MM.1S (cell line): ENCODE measurements around the gene C1QB.

Experiments
- DNase-seq: peaks from one replicate; pipeline ENCODE4 v3.0.0-alpha.2; 2015
- H2AFZ ChIP-seq: fragments of 300-600 bp; sonication (generic); 2 replicates; pipeline ENCODE4 v1.6.0; 2016; ENCODE audit warnings: antibody characterized with exemption, low read length
- H3F3A ChIP-seq: fragments of 300-600 bp; sonication (generic); 2 replicates; pipeline ENCODE4 v1.6.1; 2016; ENCODE audit warnings: mild to moderate bottlenecking, antibody characterized with exemption, low read length, moderate library complexity, mixed read lengths; ENCODE audit not compliant: insufficient read depth
- H3K27ac ChIP-seq: fragments of 300-600 bp; sonication (generic); 2 replicates; pipeline ENCODE4 v1.5.1; 2016; ENCODE audit warnings: mild to moderate bottlenecking, low read length
- H3K27me3 ChIP-seq: fragments of 300-600 bp; sonication (generic); replicated peaks from 2 replicates; pipeline ENCODE4 v1.6.0; 2016; ENCODE audit warnings: low read length; ENCODE audit not compliant: insufficient read depth
- H3K36me3 ChIP-seq: fragments of 300-600 bp; sonication (generic); replicated peaks from 2 replicates; pipeline ENCODE4 v1.6.1; 2016; ENCODE audit warnings: mild to moderate bottlenecking, low read length, mixed read lengths; ENCODE audit not compliant: insufficient read depth
- H3K4me1 ChIP-seq: fragments of 300-600 bp; sonication (generic); 2 replicates; pipeline ENCODE4 v1.6.1; 2016; ENCODE audit warnings: low read length, mixed read lengths
- H3K4me2 ChIP-seq: fragments of 300-600 bp; sonication (generic); 2 replicates; pipeline ENCODE4 v1.6.0; 2016; ENCODE audit warnings: low read depth, low read length
- H3K4me3 ChIP-seq: fragments of 300-600 bp; sonication (generic); 2 replicates; pipeline ENCODE4 v1.5.1; 2016; ENCODE audit warnings: low read length, mixed read lengths
- H3K79me2 ChIP-seq: fragments of 300-600 bp; sonication (generic); 2 replicates; pipeline ENCODE4 v1.6.1; 2016; ENCODE audit warnings: mixed run types, low read length, mixed read lengths
- H3K9ac ChIP-seq: fragments of 300-600 bp; sonication (generic); 2 replicates; pipeline ENCODE4 v1.6.1; 2016; ENCODE audit warnings: low read length, mixed read lengths
- H3K9me2 ChIP-seq: fragments of 300-600 bp; sonication (generic); replicated peaks from 2 replicates; pipeline ENCODE4 v1.6.1; 2016; ENCODE audit warnings: mild to moderate bottlenecking, low read length, mixed read lengths; ENCODE audit not compliant: insufficient read depth
- H3K9me3 ChIP-seq: fragments of 300-600 bp; sonication (generic); replicated peaks from 2 replicates; pipeline ENCODE4 v1.6.1; 2016; ENCODE audit warnings: mild to moderate bottlenecking, low read length, mixed read lengths; ENCODE audit not compliant: insufficient read depth
- H4K20me1 ChIP-seq: fragments of 300-600 bp; sonication (generic); 2 replicates; pipeline ENCODE4 v1.6.1; 2016; ENCODE audit warnings: mild to moderate bottlenecking, low read length, moderate library complexity, mixed read lengths; ENCODE audit not compliant: insufficient read depth
- EZH2 ChIP-seq: fragments of 300-600 bp; sonication (generic); optimal IDR thresholded peaks from 2 replicates; pipeline ENCODE3; 2017; ENCODE audit warnings: low read depth, mild to moderate bottlenecking, antibody characterized with exemption, low read length, mixed read lengths
- EZH2phosphoT487 ChIP-seq: fragments of 300-600 bp; sonication (generic); IDR thresholded peaks from 2 replicates; pipeline ENCODE4 v1.6.1; 2018; ENCODE audit warnings: antibody characterized with exemption, low read length
- TF ChIP-seq, protein P1 (sequence below): fragments of 300-600 bp; sonication (generic); IDR thresholded peaks from 2 replicates; pipeline ENCODE4 v1.5.1; 2016; ENCODE audit warnings: antibody characterized with exemption, low read length, mixed read lengths

The C1QB gene

DNA sequence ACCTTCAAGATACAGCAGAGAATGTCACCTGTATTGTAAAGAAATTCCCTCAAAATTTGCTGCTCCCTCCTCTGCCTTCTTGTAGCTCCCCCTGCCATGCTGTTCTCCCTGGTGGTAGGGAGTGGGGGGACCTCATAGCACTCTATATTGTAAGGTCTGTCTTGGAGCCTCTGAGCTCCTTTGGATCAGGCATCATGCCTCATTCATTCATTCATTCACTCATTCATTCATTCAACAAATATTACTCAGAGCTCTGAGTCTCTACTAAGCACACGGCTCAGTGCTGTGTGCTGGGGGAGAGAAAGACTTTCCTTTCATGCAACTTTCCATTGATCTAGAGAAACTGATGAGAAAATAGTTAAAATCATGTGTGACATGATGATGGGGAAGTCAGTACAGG lies 30.5 kb downstream of the C1QB start:
- H3K27me3 ChIP-seq: peaks cover 92% of the 10 kb centered on the region
- no peak overlapping the region for H3K4me3 ChIP-seq
- H3K9ac ChIP-seq: no peak overlapping the region
- TF ChIP-seq, protein P1, sequence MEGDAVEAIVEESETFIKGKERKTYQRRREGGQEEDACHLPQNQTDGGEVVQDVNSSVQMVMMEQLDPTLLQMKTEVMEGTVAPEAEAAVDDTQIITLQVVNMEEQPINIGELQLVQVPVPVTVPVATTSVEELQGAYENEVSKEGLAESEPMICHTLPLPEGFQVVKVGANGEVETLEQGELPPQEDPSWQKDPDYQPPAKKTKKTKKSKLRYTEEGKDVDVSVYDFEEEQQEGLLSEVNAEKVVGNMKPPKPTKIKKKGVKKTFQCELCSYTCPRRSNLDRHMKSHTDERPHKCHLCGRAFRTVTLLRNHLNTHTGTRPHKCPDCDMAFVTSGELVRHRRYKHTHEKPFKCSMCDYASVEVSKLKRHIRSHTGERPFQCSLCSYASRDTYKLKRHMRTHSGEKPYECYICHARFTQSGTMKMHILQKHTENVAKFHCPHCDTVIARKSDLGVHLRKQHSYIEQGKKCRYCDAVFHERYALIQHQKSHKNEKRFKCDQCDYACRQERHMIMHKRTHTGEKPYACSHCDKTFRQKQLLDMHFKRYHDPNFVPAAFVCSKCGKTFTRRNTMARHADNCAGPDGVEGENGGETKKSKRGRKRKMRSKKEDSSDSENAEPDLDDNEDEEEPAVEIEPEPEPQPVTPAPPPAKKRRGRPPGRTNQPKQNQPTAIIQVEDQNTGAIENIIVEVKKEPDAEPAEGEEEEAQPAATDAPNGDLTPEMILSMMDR: no peak
- TF ChIP-seq EZH2: no peak
- no peak for TF ChIP-seq EZH2phosphoT487
- no peaks in the 10 kb centered on the region for H3K79me2 ChIP-seq
- no peak overlapping the region for H2AFZ ChIP-seq
- no peaks in the 10 kb centered on the region for H3K4me1 ChIP-seq
- no peaks in the 10 kb centered on the region for H3K9me3 ChIP-seq
- H4K20me1 ChIP-seq: no peaks in the 10 kb centered on the region
- no peak for DNase-seq
- H3F3A ChIP-seq: no peaks in the 10 kb centered on the region
- no peaks in the 10 kb centered on the region for H3K9me2 ChIP-seq
- no peaks in the 10 kb centered on the region for H3K36me3 ChIP-seq
- no peak overlapping the region for H3K27ac ChIP-seq
- H3K4me2 ChIP-seq: no peak overlapping the region

DNA sequence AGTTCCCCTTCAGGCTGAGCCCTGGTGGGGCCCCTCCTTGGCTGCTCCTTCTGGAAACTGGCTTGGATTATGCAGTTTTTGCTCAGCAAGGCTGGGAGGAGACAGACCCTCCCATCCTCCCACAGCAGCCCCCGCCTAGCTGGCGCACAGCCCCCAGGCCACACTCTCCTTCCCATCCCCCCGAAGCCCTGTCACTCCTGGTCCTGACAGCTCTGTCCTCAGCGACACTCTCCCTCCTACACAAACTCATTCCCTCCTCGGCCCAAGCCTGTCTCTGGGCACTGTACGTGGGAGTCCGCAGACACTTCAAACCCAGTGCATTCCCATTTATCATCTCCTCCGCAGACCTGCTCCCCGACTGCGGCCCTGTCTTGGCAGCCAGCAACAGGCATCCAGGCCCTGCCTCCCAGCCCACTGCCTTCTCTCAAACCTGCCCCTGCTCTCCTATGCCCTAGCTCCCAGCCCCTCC lies 32.6 kb downstream of the C1QB start:
- Histone ChIP-seq H3K4me3 (no peak overlapping the region), H2AFZ (no peak overlapping the region), H3K4me2 (no peak overlapping the region), H4K20me1 (no peaks in the 10 kb centered on the region), H3K27ac (no peak overlapping the region), H3K9me3 (no peaks in the 10 kb centered on the region), H3K27me3 (peaks cover 97% of the 10 kb centered on the region), H3K9ac (no peak overlapping the region), H3F3A (no peaks in the 10 kb centered on the region), H3K79me2 (no peaks in the 10 kb centered on the region), H3K9me2 (no peaks in the 10 kb centered on the region), H3K4me1 (no peaks in the 10 kb centered on the region), H3K36me3 (no peaks in the 10 kb centered on the region)
- no peak for DNase-seq
- TF ChIP-seq EZH2phosphoT487 (no peak), EZH2 (no peak)
- TF ChIP-seq, protein P1: no peak

DNA sequence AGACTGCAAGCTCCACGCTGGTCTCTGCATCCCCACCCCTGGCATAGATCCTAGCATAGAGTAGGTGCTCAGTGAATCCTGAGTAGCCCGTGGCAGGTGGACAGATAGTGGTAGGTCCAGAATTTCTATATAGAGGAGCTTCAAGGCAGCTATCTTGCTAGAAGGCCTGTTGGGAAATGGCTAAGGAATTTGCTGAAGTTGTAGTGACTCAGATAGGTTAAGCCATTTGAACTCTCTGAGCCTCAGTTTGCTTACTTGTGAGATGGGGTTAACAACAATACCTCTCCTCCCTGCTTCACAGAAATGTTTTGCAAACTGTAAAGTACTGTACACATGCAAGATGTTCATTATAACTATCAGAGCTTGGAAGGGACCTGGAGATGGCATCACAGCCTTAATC lies 34.2 kb downstream of the C1QB start:
- H3K79me2 ChIP-seq: no peaks in the 10 kb centered on the region
- no peak overlapping the region for H3K27ac ChIP-seq
- no peaks in the 10 kb centered on the region for H3F3A ChIP-seq
- no peaks in the 10 kb centered on the region for H3K4me1 ChIP-seq
- DNase-seq: no peak
- H3K36me3 ChIP-seq: no peaks in the 10 kb centered on the region
- no peak overlapping the region for H3K4me3 ChIP-seq
- H3K9me3 ChIP-seq: no peaks in the 10 kb centered on the region
- TF ChIP-seq EZH2phosphoT487: no peak
- no peak for TF ChIP-seq EZH2
- TF ChIP-seq, protein P1: no peak
- H3K9me2 ChIP-seq: no peaks in the 10 kb centered on the region
- no peak overlapping the region for H2AFZ ChIP-seq
- H3K9ac ChIP-seq: no peak overlapping the region
- peaks cover 96% of the 10 kb centered on the region for H3K27me3 ChIP-seq
- H3K4me2 ChIP-seq: no peak overlapping the region
- no peaks in the 10 kb centered on the region for H4K20me1 ChIP-seq
